Transverse colon (tissue), 4 donors: ENCODE measurements around the gene HDAC3. TPM values are rescaled to one million over a fixed set of nuclear protein-coding genes. Genes with fewer than 3 reads are reported as not detected.

Experiments
- DNase-seq: peaks from one replicate; pipeline ENCODE4 v3.0.0-alpha.2; 2019
- H3K27ac ChIP-seq, 4 donors: fragments of 200-600 bp; sonication (generic); 2 replicates each; pipeline ENCODE4 v1.5.1; 2016 to 2018; ENCODE audit warnings: inconsistent platforms in 4 of 4
- H3K27me3 ChIP-seq: fragments of 200-600 bp; sonication (generic); 2 replicates; pipeline ENCODE4 v1.5.1; 2017; ENCODE audit warnings: inconsistent platforms
- H3K36me3 ChIP-seq, 4 donors: fragments of 200-600 bp; sonication (generic); 2 replicates each; pipeline ENCODE4 v1.5.1; 2017 to 2019; ENCODE audit warnings: inconsistent platforms in 4 of 4
- H3K4me1 ChIP-seq, 4 donors: fragments of 200-600 bp; sonication (generic); 2 replicates each; pipeline ENCODE4 v1.5.1; 2017 to 2020; ENCODE audit warnings: inconsistent platforms in 4 of 4
- H3K4me3 ChIP-seq, 4 donors: fragments of 200-600 bp; sonication (generic); 1 replicate in 1 of 4; 2 replicates in 3 of 4; pipeline versions ENCODE4 v1.5.1 to v1.6.1; 2017 to 2019; ENCODE audit warnings: inconsistent platforms in 4 of 4
- H3K9me3 ChIP-seq, 2 donors: fragments of 200-600 bp; sonication (generic); 2 replicates each; pipeline ENCODE4 v1.5.1; 2017 to 2019; ENCODE audit warnings: inconsistent platforms in 2 of 2
- CTCF ChIP-seq, 5 experiments: fragments of 200-600 bp in 3 of 5; fragments of 450-650 bp in 2 of 5; sonication (generic) in 3 of 5; IDR thresholded peaks; 1 replicate in 2 of 5; 2 replicates in 3 of 5; pipeline ENCODE4 v1.5.1; 2016 to 2017; ENCODE audit warnings: antibody characterized with exemption in 5 of 5, inconsistent platforms in 3 of 5, mild to moderate bottlenecking in 2 of 5, moderate library complexity in 1 of 5
- EP300 ChIP-seq: sonication (generic); formaldehyde crosslinking; IDR thresholded peaks from one replicate; pipeline ENCODE4 v1.6.1; 2017; ENCODE audit warnings: antibody characterized with exemption, low read depth
- POLR2A ChIP-seq: fragments of 450-650 bp; IDR thresholded peaks from one replicate; pipeline ENCODE4 v1.6.1; 2016; ENCODE audit warnings: antibody characterized with exemption, mild to moderate bottlenecking, moderate library complexity
- POLR2AphosphoS5 ChIP-seq, 3 donors: sonication (generic); formaldehyde crosslinking; IDR thresholded peaks; one replicate each; pipeline ENCODE4 v1.6.1; 2016; ENCODE audit warnings: antibody characterized with exemption in 3 of 3
- WGBS, 2 donors: methylation state at CpG; one replicate each; pipeline ENCODE4 v1.1.5; 2018; ENCODE audit warnings: low coverage in 1 of 2; 5-methylcytosine and 5-hydroxymethylcytosine counted together
- in situ Hi-C, 4 donors: fragments of 200-750 bp; cut with MboI; loops; one replicate each; pipeline versions ENCODE4 v1.15.0 to v1.15.1; 2017; ENCODE audit warnings: low sequenced_read_pairs in 3 of 4, low pct_ligation_motif_present in 1 of 4, low pct_unique_long_range_greater_than_20kb in 1 of 4
- intact Hi-C: fragments of 100-400 bp; cut with DNase I; formaldehyde crosslinking; loops from one replicate; pipeline ENCODE4 v1.15.1; 2023; ENCODE audit warnings: low total_unique reads
- total RNA-seq, 4 donors: library from RNA; depleted of rRNA; stranded (reverse); fragments of >200 nt; gene quantifications; one replicate each; pipeline ENCODE4 v1.1.0, GENCODE V29; 2016

HDAC3 gene
- total RNA-seq, 4 donors from 2014 or later = 12.7 to 45.1 (median 40.2) TPM

- no peak for DNase-seq
- WGBS, 2 donors = 87 to 100% methylated on average over 1 to 6 of the region's 6 CpGs
- TF ChIP-seq EP300 (no peak), POLR2AphosphoS5 (IDR thresholded peaks at IDR 0.05) (no peak)
- Histone ChIP-seq H3K4me3 (no peak overlapping the region), H3K36me3 (peaks cover 0 to 5% (median under 1%) of the 10 kb centered on the region in 4 donors), H3K27me3 (no peaks in the 10 kb centered on the region), H3K4me1 (peaks cover 15 to 31% (median 26%) of the 10 kb centered on the region in 4 donors), H3K27ac (no peak overlapping the region), H3K9me3 (no peaks in the 10 kb centered on the region)
- in situ Hi-C loops (no loop called here), intact Hi-C loops (no loop called here)
Measured at GRCh38 chr5:141634720-141635119, 1.9 kb downstream of the HDAC3 start.

- Histone ChIP-seq H3K4me3 (no peak overlapping the region), H3K36me3 (peaks cover 0 to 12% (median 4%) of the 10 kb centered on the region in 4 donors), H3K9me3 (no peaks in the 10 kb centered on the region), H3K4me1 (peaks cover 15 to 31% (median 26%) of the 10 kb centered on the region in 4 donors), H3K27ac (no peak overlapping the region), H3K27me3 (no peaks in the 10 kb centered on the region)
- DNase-seq = no peak
- WGBS, 2 donors = 70 to 80% methylated on average over 5 of the region's 5 CpGs
- TF ChIP-seq POLR2A (no peak), CTCF (IDR thresholded peaks at IDR 0.05) (no peak), EP300 (no peak), POLR2AphosphoS5 (IDR thresholded peaks at IDR 0.05) (no peak)
- in situ Hi-C loops = no loop called here
- intact Hi-C loops = no loop called here
Measured at GRCh38 chr5:141633871-141634561, 2.6 kb downstream of the HDAC3 start.

GRCh38 chr5:141632650-141633049, 4.0 kb downstream of the HDAC3 start:
- Histone ChIP-seq H3K4me1 (peaks cover 14 to 25% (median 20%) of the 10 kb centered on the region in 4 donors), H3K9me3 (no peaks in the 10 kb centered on the region), H3K27ac (no peak overlapping the region), H3K36me3 (peaks cover 0 to 25% (median 12%) of the 10 kb centered on the region in 4 donors), H3K27me3 (no peaks in the 10 kb centered on the region), H3K4me3 (no peak overlapping the region)
- 88 to 93% methylated on average over 2 of the region's 2 CpGs for WGBS, 2 donors
- DNase-seq = no peak
- no peak for TF ChIP-seq POLR2A
- no peak for TF ChIP-seq CTCF (IDR thresholded peaks at IDR 0.05)
- no peak for TF ChIP-seq POLR2AphosphoS5 (IDR thresholded peaks at IDR 0.05)
- TF ChIP-seq EP300 = no peak
- intact Hi-C loops = no loop called here
- in situ Hi-C loops = no loop called here

GRCh38 chr5:141630570-141631140, 6.0 kb downstream of the HDAC3 start:
- 94 to 97% methylated on average over 4 to 5 of the region's 5 CpGs for WGBS, 2 donors
- no peak overlapping the region for H3K4me3 ChIP-seq
- no peak for DNase-seq
- intact Hi-C loops (no loop called here), in situ Hi-C loops (no loop called here)
- peaks cover 0 to 33% (median 16%) of the 10 kb centered on the region in 4 donors for H3K36me3 ChIP-seq
- TF ChIP-seq EP300 (no peak), CTCF (IDR thresholded peaks at IDR 0.05) (no peak), POLR2AphosphoS5 (IDR thresholded peaks at IDR 0.05) (no peak), POLR2A (no peak)
- peaks cover 5 to 14% (median 10%) of the 10 kb centered on the region in 4 donors for H3K4me1 ChIP-seq
- H3K27ac ChIP-seq = no peak overlapping the region
- no peaks in the 10 kb centered on the region for H3K9me3 ChIP-seq
- no peaks in the 10 kb centered on the region for H3K27me3 ChIP-seq
